Inferior parietal cortex (tissue), 1 donor: Measurements from ENCODE around the gene MYH11.
A peak's percentile ranks its signal among the peaks of the same experiment; 100 is the strongest.

Experiments
- DNase-seq: peaks from one replicate; pipeline ENCODE4 v3.0.0-alpha.2; 2016; ENCODE audit errors: extremely low spot score

MYH11 gene

GRCh38 chr16:15777533-15778203 lies 79.2 kb downstream of the MYH11 start:
- DNase-seq = peak; percentile 6

- no peak for DNase-seq
Observed at GRCh38 chr16:15776572-15776971, 80.3 kb downstream of the MYH11 start.

GRCh38 chr16:15775663-15776304 lies 81.0 kb downstream of the MYH11 start:
- DNase-seq = no peak

GRCh38 chr16:15775209-15775608 lies 81.6 kb downstream of the MYH11 start:
- DNase-seq = no peak

- no peak for DNase-seq
Observed at GRCh38 chr16:15773968-15774367, 82.9 kb downstream of the MYH11 start.

- no peak for DNase-seq
Observed at GRCh38 chr16:15772579-15773293, 84.1 kb downstream of the MYH11 start.

- DNase-seq = no peak
Observed at GRCh38 chr16:15771694-15772093, 85.1 kb downstream of the MYH11 start.

- no peak for DNase-seq
Observed at GRCh38 chr16:15770512-15770911, 86.3 kb downstream of the MYH11 start.

- DNase-seq = no peak
Observed at GRCh38 chr16:15770107-15770506, 86.7 kb downstream of the MYH11 start.

- DNase-seq = no peak
Observed at GRCh38 chr16:15769239-15769638, 87.6 kb downstream of the MYH11 start.

- DNase-seq = no peak
Observed at GRCh38 chr16:15768201-15768600, 88.6 kb downstream of the MYH11 start.

GRCh38 chr16:15766918-15767317 lies 89.9 kb downstream of the MYH11 start:
- DNase-seq = no peak

GRCh38 chr16:15765880-15766279 lies 90.9 kb downstream of the MYH11 start:
- DNase-seq = peak; percentile 61

- no peak for DNase-seq
Observed at GRCh38 chr16:15765116-15765515, 91.7 kb downstream of the MYH11 start.

GRCh38 chr16:15764112-15764511 lies 92.7 kb downstream of the MYH11 start:
- no peak for DNase-seq

- DNase-seq = no peak
Observed at GRCh38 chr16:15760129-15760528, 96.7 kb downstream of the MYH11 start.

GRCh38 chr16:15759070-15759469 lies 97.8 kb downstream of the MYH11 start:
- DNase-seq = no peak

- DNase-seq = no peak
Observed at GRCh38 chr16:15757630-15758251, 99.1 kb downstream of the MYH11 start.

- DNase-seq = no peak
Observed at GRCh38 chr16:15757077-15757386, 99.8 kb downstream of the MYH11 start.

GRCh38 chr16:15754821-15755534 lies 101.8 kb downstream of the MYH11 start:
- DNase-seq = no peak

- DNase-seq = no peak
Observed at GRCh38 chr16:15752717-15753488, 103.9 kb downstream of the MYH11 start.
